GM19397 (cell line): ENCODE results near the gene GLCE.

Experiments
- ATAC-seq: cut with Tn5 transposase; IDR thresholded peaks from one replicate; pipeline ENCODE4 v1.9.1; 2021; ENCODE audit warnings: mild to moderate bottlenecking, moderate library complexity; ENCODE audit not compliant: unreplicated experiment

GLCE gene

GRCh38 chr15:69315402-69316110, 155.1 kb downstream of the GLCE start:
- ATAC-seq = no peak

GRCh38 chr15:69316291-69316690, 155.9 kb downstream of the GLCE start:
- ATAC-seq = no peak

- ATAC-seq = no peak
Observed at GRCh38 chr15:69317392-69317841, 157.0 kb downstream of the GLCE start.

- ATAC-seq = no peak
Observed at GRCh38 chr15:69318033-69318432, 157.6 kb downstream of the GLCE start.

GRCh38 chr15:69319384-69320375, 159.2 kb downstream of the GLCE start:
- no peak for ATAC-seq

- no peak for ATAC-seq
Observed at GRCh38 chr15:69320977-69321554, 160.6 kb downstream of the GLCE start.
